Measurements from ENCODE around the gene TRIO. TPM values are rescaled to one million over a fixed set of nuclear protein-coding genes. Genes with fewer than 3 reads are reported as not detected.

Gene TRIO
- total RNA-seq, 1 experiment from 2014 or later: 99.8 TPM

GRCh38 chr5:14449052-14449661 lies 306.0 kb downstream of the TRIO start:
- no TSS peak for BruUV-seq (replicated peaks)
- TF ChIP-seq CTCF (conservative IDR thresholded peaks at IDR 0.05; ENCODE audit: low read depth, low read length): no peak
- no peak for TF ChIP-seq EZH2 (IDR thresholded peaks at IDR 0.05; ENCODE audit: borderline replicate concordance, low read depth, low read length, poor library complexity, severe bottlenecking)
- Histone ChIP-seq H3K9me3 (ENCODE audit: low read depth, low read length, poor library complexity, severe bottlenecking) (no peaks in the 10 kb centered on the region), H3K27ac (ENCODE audit: low read depth, low read length, poor library complexity, severe bottlenecking) (peak overlapping the region; percentile 70), H3K27me3 (replicated peaks; ENCODE audit: insufficient read depth, low read depth, low read length, poor library complexity) (no peaks in the 10 kb centered on the region), H3K4me1 (ENCODE audit: insufficient read depth, low read length, poor library complexity, severe bottlenecking) (peaks cover 95% of the 10 kb centered on the region), H3K36me3 (ENCODE audit: insufficient read depth, low read length, poor library complexity, severe bottlenecking) (no peaks in the 10 kb centered on the region), H3K4me3 (ENCODE audit: low read depth, low read length, poor library complexity, severe bottlenecking) (no peak overlapping the region)
- peak; percentile 46 for DNase-seq (ENCODE audit: low spot score)
- CTCF ChIA-PET: no interaction called here
- POLR2A ChIA-PET (ENCODE audit: low non-redundant PET): no interaction called here
- intact Hi-C loops (cut with micrococcal nuclease; ENCODE audit: unreplicated experiment): no loop called here

- H3K27me3 ChIP-seq (replicated peaks; ENCODE audit: insufficient read depth, low read depth, low read length, poor library complexity): no peaks in the 10 kb centered on the region
- no peak overlapping the region for H3K4me3 ChIP-seq (ENCODE audit: low read depth, low read length, poor library complexity, severe bottlenecking)
- CTCF ChIA-PET: no interaction called here
- intact Hi-C loops (cut with micrococcal nuclease; ENCODE audit: unreplicated experiment): no loop called here
- no peak for DNase-seq (ENCODE audit: low spot score)
- peak overlapping the region; percentile 70 for H3K27ac ChIP-seq (ENCODE audit: low read depth, low read length, poor library complexity, severe bottlenecking)
- POLR2A ChIA-PET (ENCODE audit: low non-redundant PET): no interaction called here
- H3K36me3 ChIP-seq (ENCODE audit: insufficient read depth, low read length, poor library complexity, severe bottlenecking): no peaks in the 10 kb centered on the region
- H3K4me1 ChIP-seq (ENCODE audit: insufficient read depth, low read length, poor library complexity, severe bottlenecking): peaks cover 86% of the 10 kb centered on the region
- BruUV-seq (replicated peaks): no TSS peak
- no peaks in the 10 kb centered on the region for H3K9me3 ChIP-seq (ENCODE audit: low read depth, low read length, poor library complexity, severe bottlenecking)
- TF ChIP-seq EZH2 (IDR thresholded peaks at IDR 0.05; ENCODE audit: borderline replicate concordance, low read depth, low read length, poor library complexity, severe bottlenecking) (no peak), CTCF (conservative IDR thresholded peaks at IDR 0.05; ENCODE audit: low read depth, low read length) (no peak)
These were observed 306.9 kb downstream of the TRIO start for GRCh38 chr5:14450018-14450524.

GRCh38 chr5:14450742-14451141 lies 307.6 kb downstream of the TRIO start:
- Histone ChIP-seq H3K27me3 (replicated peaks; ENCODE audit: insufficient read depth, low read depth, low read length, poor library complexity) (no peaks in the 10 kb centered on the region), H3K4me1 (ENCODE audit: insufficient read depth, low read length, poor library complexity, severe bottlenecking) (peaks cover 80% of the 10 kb centered on the region), H3K4me3 (ENCODE audit: low read depth, low read length, poor library complexity, severe bottlenecking) (no peak overlapping the region), H3K36me3 (ENCODE audit: insufficient read depth, low read length, poor library complexity, severe bottlenecking) (no peaks in the 10 kb centered on the region), H3K9me3 (ENCODE audit: low read depth, low read length, poor library complexity, severe bottlenecking) (no peaks in the 10 kb centered on the region), H3K27ac (ENCODE audit: low read depth, low read length, poor library complexity, severe bottlenecking) (peak overlapping the region; percentile 70)
- CTCF ChIA-PET: no interaction called here
- intact Hi-C loops (cut with micrococcal nuclease; ENCODE audit: unreplicated experiment): no loop called here
- POLR2A ChIA-PET (ENCODE audit: low non-redundant PET): no interaction called here
- TF ChIP-seq CTCF (conservative IDR thresholded peaks at IDR 0.05; ENCODE audit: low read depth, low read length): no peak
- no TSS peak for BruUV-seq (replicated peaks)
- no peak for DNase-seq (ENCODE audit: low spot score)

All from A673 (cell line).